Hematopoietic multipotent progenitor cell treated with erythropoietin and hydrocortisone succinate and interleukin-3 and kit ligand, for 4 days (in vitro differentiated cells): ENCODE measurements around the gene SLC26A9.
"Not testable (repeated sequence)": the region's sequence is repeated elsewhere in the genome, so short reads cannot be mapped to it uniquely, and the experiment has no call there.

ENCODE experiments used
- DNase-seq: peaks from one replicate; pipeline ENCODE4 v3.0.0-alpha.2; 2015

Gene SLC26A9

GRCh38 chr1:205883792-205884191 lies 59.5 kb downstream of the SLC26A9 start:
- no peak for DNase-seq

- DNase-seq, result no peak
Measured at GRCh38 chr1:205880923-205881322, 62.3 kb downstream of the SLC26A9 start.

GRCh38 chr1:205879974-205880373 lies 63.3 kb downstream of the SLC26A9 start:
- no peak for DNase-seq

DNA sequence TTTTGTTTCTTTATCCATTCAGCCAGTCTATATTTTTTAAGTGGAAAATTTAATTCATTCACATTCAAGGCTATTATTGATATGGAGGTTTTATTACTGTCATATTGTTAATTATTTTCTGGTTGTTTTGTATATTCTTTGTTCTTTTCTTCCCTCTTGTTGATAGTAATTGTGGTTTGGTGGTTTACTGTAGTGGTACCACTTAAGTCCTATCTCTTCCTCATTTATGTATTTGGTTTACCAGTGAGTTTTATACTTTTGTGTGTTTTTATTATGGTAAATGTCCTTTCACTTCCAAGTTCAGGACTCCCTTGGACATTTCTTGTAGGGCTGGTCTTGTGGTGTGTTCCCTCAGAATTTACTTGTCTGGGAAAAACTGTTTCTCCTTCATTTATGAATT lies 65.2 kb downstream of the SLC26A9 start:
- DNase-seq, result peak; percentile 56

DNA sequence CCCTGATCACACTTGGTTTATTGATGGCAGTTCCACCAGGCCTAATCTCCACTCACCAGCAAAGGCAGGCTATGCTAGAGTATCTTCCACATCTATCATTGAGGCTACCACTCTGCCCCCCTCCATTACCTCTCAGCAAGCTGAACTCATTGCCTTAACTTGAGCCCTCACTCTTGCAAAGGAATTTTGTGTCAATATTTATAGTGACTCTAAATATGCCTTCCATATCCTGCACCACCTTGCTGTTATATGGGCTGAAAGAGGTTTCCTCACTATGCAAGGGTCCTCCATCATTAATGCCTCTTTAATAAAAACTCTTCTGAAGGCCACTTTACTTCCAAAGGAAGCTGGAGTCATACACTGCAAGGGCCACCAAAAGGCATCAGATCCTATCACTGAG lies 70.1 kb downstream of the SLC26A9 start:
- DNase-seq, result not testable (repeated sequence)

GRCh38 chr1:205870236-205870635 lies 73.0 kb downstream of the SLC26A9 start:
- no peak for DNase-seq
